COLO668 (cell line): ENCODE results near the gene PISD.

ENCODE experiments used
- DNase-seq: peaks from one replicate; lab custom pipeline; 2025; ENCODE audit not compliant: unreplicated experiment; lab: John Stamatoyannopoulos, UW

The PISD gene

GRCh38 chr22:31575190-31575589 lies 86.8 kb downstream of the PISD start:
- DNase-seq: no peak

- no peak for DNase-seq
Measured at GRCh38 chr22:31574055-31574670, 87.9 kb downstream of the PISD start.

- DNase-seq: no peak
Measured at GRCh38 chr22:31572939-31573338, 89.1 kb downstream of the PISD start.

- no peak for DNase-seq
Measured at GRCh38 chr22:31569126-31569525, 92.9 kb downstream of the PISD start.
